Adrenal gland (tissue), 5 donors: ENCODE results near the gene SREK1IP1.
"Not testable (repeated sequence)": the region's sequence is repeated elsewhere in the genome, so short reads cannot be mapped to it uniquely, and the experiment has no call there.

Source experiments
- POLR2A ChIP-seq, 2 donors: fragments of 450-650 bp; IDR thresholded peaks; one replicate each; pipeline ENCODE4 v1.6.1; 2017; ENCODE audit warnings: antibody characterized with exemption in 2 of 2, mild to moderate bottlenecking in 2 of 2, moderate library complexity in 1 of 2
- TF ChIP-seq, protein P1 (sequence below), 6 experiments: fragments of 450-650 bp in 4 of 6; fragments of 200-600 bp in 2 of 6; sonication (generic) in 1 of 6; IDR thresholded peaks; 1 replicate in 5 of 6; 2 replicates in 1 of 6; pipeline versions ENCODE4 v1.5.1 to v1.8.0; 2016 to 2021; ENCODE audit warnings: antibody characterized with exemption in 6 of 6, mild to moderate bottlenecking in 2 of 6, moderate library complexity in 1 of 6
- donor health status: DM: no; HTN: no; CAD: no.

DNA sequence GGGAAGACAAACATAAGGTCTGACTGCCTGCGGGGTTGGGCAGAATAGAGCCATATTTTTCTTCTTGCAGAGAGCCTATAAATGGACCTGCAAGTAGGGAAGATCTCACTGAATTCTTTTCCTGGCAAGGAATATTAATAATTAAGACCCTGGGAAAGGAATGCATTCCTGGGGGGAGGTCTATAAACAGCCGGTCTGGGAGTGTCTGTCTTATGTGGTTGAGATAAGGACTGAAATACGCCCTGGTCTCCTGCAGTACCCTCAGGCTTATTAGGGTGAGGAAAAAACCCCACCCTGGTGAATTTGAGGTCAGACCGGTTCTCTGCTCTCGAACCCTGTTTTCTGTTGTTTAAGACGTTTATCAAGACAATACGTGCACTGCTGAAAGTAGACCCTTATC, 72.1 kb downstream of the SREK1IP1 start:
- TF ChIP-seq, protein P1, sequence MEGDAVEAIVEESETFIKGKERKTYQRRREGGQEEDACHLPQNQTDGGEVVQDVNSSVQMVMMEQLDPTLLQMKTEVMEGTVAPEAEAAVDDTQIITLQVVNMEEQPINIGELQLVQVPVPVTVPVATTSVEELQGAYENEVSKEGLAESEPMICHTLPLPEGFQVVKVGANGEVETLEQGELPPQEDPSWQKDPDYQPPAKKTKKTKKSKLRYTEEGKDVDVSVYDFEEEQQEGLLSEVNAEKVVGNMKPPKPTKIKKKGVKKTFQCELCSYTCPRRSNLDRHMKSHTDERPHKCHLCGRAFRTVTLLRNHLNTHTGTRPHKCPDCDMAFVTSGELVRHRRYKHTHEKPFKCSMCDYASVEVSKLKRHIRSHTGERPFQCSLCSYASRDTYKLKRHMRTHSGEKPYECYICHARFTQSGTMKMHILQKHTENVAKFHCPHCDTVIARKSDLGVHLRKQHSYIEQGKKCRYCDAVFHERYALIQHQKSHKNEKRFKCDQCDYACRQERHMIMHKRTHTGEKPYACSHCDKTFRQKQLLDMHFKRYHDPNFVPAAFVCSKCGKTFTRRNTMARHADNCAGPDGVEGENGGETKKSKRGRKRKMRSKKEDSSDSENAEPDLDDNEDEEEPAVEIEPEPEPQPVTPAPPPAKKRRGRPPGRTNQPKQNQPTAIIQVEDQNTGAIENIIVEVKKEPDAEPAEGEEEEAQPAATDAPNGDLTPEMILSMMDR (IDR thresholded peaks at IDR 0.05): not testable (repeated sequence)
- TF ChIP-seq POLR2A (IDR thresholded peaks at IDR 0.05): not testable (repeated sequence)
